ENCODE data around the gene SMAD1. TPM values are rescaled to one million over a fixed set of nuclear protein-coding genes. Genes with fewer than 3 reads are reported as not detected.

SMAD1 gene
- polyA plus RNA-seq, 2 of the 4 experiments (the other 2 are of a cell fraction), result 9.9 to 23.9 TPM

DNA sequence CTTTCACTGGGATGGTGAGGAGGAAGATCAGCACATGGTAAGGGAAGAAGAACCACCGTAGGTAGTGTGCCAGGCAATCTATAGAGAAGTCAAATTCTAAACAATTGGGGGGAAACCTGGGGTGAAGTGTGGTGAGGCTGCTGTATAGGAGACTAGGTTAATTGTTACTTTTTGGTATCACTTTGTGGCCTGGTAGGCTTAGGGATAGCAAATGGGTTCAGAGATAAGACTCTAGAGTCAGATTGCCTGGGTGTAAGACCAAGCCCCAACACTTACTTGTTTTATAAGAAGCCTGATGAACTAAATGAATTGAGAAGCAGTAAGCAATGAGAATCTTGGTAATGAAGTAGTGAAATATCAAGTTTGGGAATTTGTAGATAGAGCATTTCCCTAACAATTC lies 8.7 kb downstream of the SMAD1 start:
- TF ChIP-seq NFE2L2 (conservative IDR thresholded peaks at IDR 0.05; ENCODE audit: low read length) (no peak), FOSL2 (IDR thresholded peaks at IDR 0.05) (no peak), FOSL2 (CRISPR knock-in tag; IDR thresholded peaks at IDR 0.05) (no peak), MAZ (IDR thresholded peaks at IDR 0.05; ENCODE audit: borderline replicate concordance, low read depth, low read length) (no peak), FOSB (CRISPR knock-in tag; IDR thresholded peaks at IDR 0.05) (no peak), SREBF2 (IDR thresholded peaks at IDR 0.05) (no peak), CHD4 (IDR thresholded peaks at IDR 0.05; ENCODE audit: borderline replicate concordance) (no peak), USF2 (IDR thresholded peaks at IDR 0.05) (no peak), POLR2A (IDR thresholded peaks at IDR 0.05; ENCODE audit: low read length) (no peak), BHLHE40 (IDR thresholded peaks at IDR 0.05; ENCODE audit: low read depth, low read length) (no peak), ZSCAN20 (CRISPR knock-in tag; IDR thresholded peaks at IDR 0.05) (no peak), GATA3 (IDR thresholded peaks at IDR 0.05; ENCODE audit: borderline replicate concordance) (no peak), HEYL (CRISPR knock-in tag; IDR thresholded peaks at IDR 0.05) (no peak), RARB (CRISPR knock-in tag; IDR thresholded peaks at IDR 0.05) (no peak), FOXS1 (CRISPR knock-in tag; IDR thresholded peaks at IDR 0.05) (no peak)
- TF ChIP-seq, protein P1, sequence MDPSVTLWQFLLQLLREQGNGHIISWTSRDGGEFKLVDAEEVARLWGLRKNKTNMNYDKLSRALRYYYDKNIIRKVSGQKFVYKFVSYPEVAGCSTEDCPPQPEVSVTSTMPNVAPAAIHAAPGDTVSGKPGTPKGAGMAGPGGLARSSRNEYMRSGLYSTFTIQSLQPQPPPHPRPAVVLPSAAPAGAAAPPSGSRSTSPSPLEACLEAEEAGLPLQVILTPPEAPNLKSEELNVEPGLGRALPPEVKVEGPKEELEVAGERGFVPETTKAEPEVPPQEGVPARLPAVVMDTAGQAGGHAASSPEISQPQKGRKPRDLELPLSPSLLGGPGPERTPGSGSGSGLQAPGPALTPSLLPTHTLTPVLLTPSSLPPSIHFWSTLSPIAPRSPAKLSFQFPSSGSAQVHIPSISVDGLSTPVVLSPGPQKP (IDR thresholded peaks at IDR 0.05; ENCODE audit: low read depth, low read length), result no peak
- H3K27ac ChIP-seq, result no peak overlapping the region
- no peak for FAIRE-seq

DNA sequence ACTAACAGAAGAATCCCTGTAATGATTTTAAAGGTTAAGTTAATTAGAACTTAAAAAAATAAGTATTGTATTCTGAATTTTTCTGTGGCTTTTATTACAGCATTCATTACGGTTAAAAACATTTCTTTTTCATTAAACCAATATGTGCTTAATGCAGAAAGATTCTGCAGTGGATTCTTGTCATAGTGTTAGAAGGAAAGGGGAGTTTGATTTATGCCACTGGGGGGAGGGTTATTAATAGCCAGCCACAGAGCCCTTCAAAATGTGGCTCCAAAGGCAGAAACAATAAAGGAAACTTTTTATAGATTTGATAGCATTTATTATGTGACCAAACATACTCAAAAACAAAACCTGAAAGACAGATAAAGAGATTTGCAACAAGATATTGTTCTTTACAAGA lies 9.1 kb downstream of the SMAD1 start:
- CTCF ChIA-PET, result no interaction called here
- ATAC-seq (no peak), DNase-seq (ENCODE audit: low read depth in 1 of 2, low spot score in 1 of 2) (no peak), FAIRE-seq (no peak)
- no peaks in the 10 kb centered on the region for H3K4me1 ChIP-seq
- H3K9me3 ChIP-seq, result no peaks in the 10 kb centered on the region
- 92% methylated on average over 1 of the region's 1 CpG for WGBS (ENCODE audit: missing lambda C conversion rate)
- POLR2A ChIA-PET, result no interaction called here
- TF ChIP-seq SREBF2 (IDR thresholded peaks at IDR 0.05), result no peak
- no peak for TF ChIP-seq TFCP2L1 (CRISPR knock-in tag; IDR thresholded peaks at IDR 0.05)
- no peak for TF ChIP-seq CTCF (IDR thresholded peaks at IDR 0.05)
- TF ChIP-seq RNF2 (IDR thresholded peaks at IDR 0.05; ENCODE audit: borderline replicate concordance, low read depth), result no peak
- TF ChIP-seq MYC (IDR thresholded peaks at IDR 0.05; ENCODE audit: borderline replicate concordance, low read length), result no peak
- TF ChIP-seq ESRRA (IDR thresholded peaks at IDR 0.05; ENCODE audit: borderline replicate concordance, low read length), result no peak
- no peak for TF ChIP-seq USF2 (IDR thresholded peaks at IDR 0.05)
- TF ChIP-seq, protein P1 (IDR thresholded peaks at IDR 0.05; ENCODE audit: low read depth, low read length), result no peak
- no peak overlapping the region for H3K4me3 ChIP-seq
- no peak overlapping the region for H3K4me2 ChIP-seq
- no peak overlapping the region for H3K27ac ChIP-seq

More for the DNA sequence above, 8.7 kb downstream of the SMAD1 start:
- no peaks in the 10 kb centered on the region for H3K9me3 ChIP-seq
- 100% methylated on average over 1 of the region's 1 CpG for WGBS (ENCODE audit: missing lambda C conversion rate)
- no peak for ATAC-seq
- H3K4me1 ChIP-seq, result no peaks in the 10 kb centered on the region
- no peak for DNase-seq (ENCODE audit: low read depth in 1 of 2, low spot score in 1 of 2)
- no peak overlapping the region for H3K4me3 ChIP-seq
- POLR2A ChIA-PET, result no interaction called here
- no peak overlapping the region for H3K4me2 ChIP-seq
- CTCF ChIA-PET, result no interaction called here
